Activated naive CD8-positive, alpha-beta T cell treated with anti-CD3 and anti-CD28 coated beads for 36 hours (primary cell): Measurements from ENCODE around the gene JAKMIP3. TPM values are rescaled to one million over a fixed set of nuclear protein-coding genes. Genes with fewer than 3 reads are reported as not detected.
"Not testable (repeated sequence)": the region's sequence is repeated elsewhere in the genome, so short reads cannot be mapped to it uniquely, and the experiment has no call there.

Source experiments
- DNase-seq: peaks from one replicate; pipeline ENCODE4 v3.0.0; 2021
- H3K27ac Mint-ChIP-seq: one replicate; pipeline ENCODE4 v1.8.0; 2022; ENCODE audit warnings: mild to moderate bottlenecking, moderate library complexity, mixed read lengths
- H3K27me3 Mint-ChIP-seq: one replicate; pipeline ENCODE4 v1.8.0; 2022; ENCODE audit warnings: mild to moderate bottlenecking, mixed read lengths
- H3K36me3 Mint-ChIP-seq: one replicate; pipeline ENCODE4 v1.8.0; 2021; ENCODE audit warnings: mild to moderate bottlenecking, mixed read lengths
- H3K4me1 Mint-ChIP-seq: one replicate; pipeline ENCODE4 v1.8.0; 2021; ENCODE audit warnings: mixed read lengths
- H3K4me3 Mint-ChIP-seq: one replicate; pipeline ENCODE4 v1.8.0; 2022; ENCODE audit warnings: mild to moderate bottlenecking, moderate library complexity, mixed read lengths
- H3K9me3 Mint-ChIP-seq: one replicate; pipeline ENCODE4 v1.8.0; 2022; ENCODE audit warnings: mixed read lengths
- total RNA-seq, 2 experiments: library from RNA; stranded (reverse); gene quantifications; one replicate each; pipeline ENCODE4 v1.2.3, GENCODE V29; 2021

The JAKMIP3 gene
- total RNA-seq, 2 experiments from 2014 or later: 0.21 to 0.28 TPM

- DNase-seq: no peak
- H3K36me3 Mint-ChIP-seq: no peaks in the 10 kb centered on the region
- H3K4me3 Mint-ChIP-seq: no peak overlapping the region
- H3K4me1 Mint-ChIP-seq: peaks cover 9% of the 10 kb centered on the region
- peaks cover 21% of the 10 kb centered on the region for H3K27me3 Mint-ChIP-seq
- H3K27ac Mint-ChIP-seq: no peak overlapping the region
- peaks cover 4% of the 10 kb centered on the region for H3K9me3 Mint-ChIP-seq
Measured at GRCh38 chr10:132068431-132069121, 2.8 kb downstream of the JAKMIP3 start.

GRCh38 chr10:132069122-132069848, 3.5 kb downstream of the JAKMIP3 start:
- Mint-ChIP-seq H3K4me3 (no peak overlapping the region), H3K27ac (no peak overlapping the region), H3K4me1 (peaks cover 9% of the 10 kb centered on the region), H3K36me3 (no peaks in the 10 kb centered on the region), H3K27me3 (peaks cover 21% of the 10 kb centered on the region), H3K9me3 (peaks cover 4% of the 10 kb centered on the region)
- DNase-seq: no peak

GRCh38 chr10:132069849-132070182, 4.1 kb downstream of the JAKMIP3 start:
- H3K4me3 Mint-ChIP-seq: no peak overlapping the region
- H3K27me3 Mint-ChIP-seq: peaks cover 21% of the 10 kb centered on the region
- peaks cover 9% of the 10 kb centered on the region for H3K4me1 Mint-ChIP-seq
- H3K27ac Mint-ChIP-seq: no peak overlapping the region
- H3K36me3 Mint-ChIP-seq: no peaks in the 10 kb centered on the region
- DNase-seq: no peak
- peaks cover 4% of the 10 kb centered on the region for H3K9me3 Mint-ChIP-seq

- Mint-ChIP-seq H3K9me3 (peaks cover 5% of the 10 kb centered on the region), H3K4me3 (no peak overlapping the region), H3K27me3 (peaks cover 14% of the 10 kb centered on the region), H3K27ac (no peak overlapping the region), H3K4me1 (peaks cover 8% of the 10 kb centered on the region), H3K36me3 (no peaks in the 10 kb centered on the region)
- DNase-seq: no peak
Measured at GRCh38 chr10:132070724-132071123, 5.0 kb downstream of the JAKMIP3 start.

GRCh38 chr10:132071667-132072066, 5.9 kb downstream of the JAKMIP3 start:
- no peak overlapping the region for H3K4me3 Mint-ChIP-seq
- H3K9me3 Mint-ChIP-seq: peaks cover 5% of the 10 kb centered on the region
- H3K27me3 Mint-ChIP-seq: peaks cover 11% of the 10 kb centered on the region
- DNase-seq: no peak
- no peak overlapping the region for H3K27ac Mint-ChIP-seq
- H3K36me3 Mint-ChIP-seq: no peaks in the 10 kb centered on the region
- no peaks in the 10 kb centered on the region for H3K4me1 Mint-ChIP-seq

- H3K27me3 Mint-ChIP-seq: peaks cover 30% of the 10 kb centered on the region
- H3K36me3 Mint-ChIP-seq: no peaks in the 10 kb centered on the region
- H3K27ac Mint-ChIP-seq: no peak overlapping the region
- DNase-seq: no peak
- H3K4me3 Mint-ChIP-seq: no peak overlapping the region
- peaks cover 5% of the 10 kb centered on the region for H3K9me3 Mint-ChIP-seq
- no peaks in the 10 kb centered on the region for H3K4me1 Mint-ChIP-seq
Measured at GRCh38 chr10:132075909-132076577, 10.3 kb downstream of the JAKMIP3 start.

- H3K4me3 Mint-ChIP-seq: no peak overlapping the region
- no peak for DNase-seq
- no peak overlapping the region for H3K27ac Mint-ChIP-seq
- H3K4me1 Mint-ChIP-seq: no peaks in the 10 kb centered on the region
- H3K27me3 Mint-ChIP-seq: peaks cover 34% of the 10 kb centered on the region
- H3K9me3 Mint-ChIP-seq: peaks cover 5% of the 10 kb centered on the region
- no peaks in the 10 kb centered on the region for H3K36me3 Mint-ChIP-seq
Measured at GRCh38 chr10:132076578-132077081, 10.9 kb downstream of the JAKMIP3 start.

GRCh38 chr10:132077091-132077490, 11.3 kb downstream of the JAKMIP3 start:
- H3K27me3 Mint-ChIP-seq: peaks cover 35% of the 10 kb centered on the region
- H3K4me1 Mint-ChIP-seq: no peaks in the 10 kb centered on the region
- no peak for DNase-seq
- H3K27ac Mint-ChIP-seq: no peak overlapping the region
- peaks cover 5% of the 10 kb centered on the region for H3K9me3 Mint-ChIP-seq
- no peaks in the 10 kb centered on the region for H3K36me3 Mint-ChIP-seq
- H3K4me3 Mint-ChIP-seq: no peak overlapping the region

GRCh38 chr10:132078746-132079345, 13.1 kb downstream of the JAKMIP3 start:
- Mint-ChIP-seq H3K4me3 (no peak overlapping the region), H3K9me3 (peaks cover 4% of the 10 kb centered on the region), H3K27me3 (peaks cover 36% of the 10 kb centered on the region), H3K36me3 (no peaks in the 10 kb centered on the region), H3K27ac (no peak overlapping the region), H3K4me1 (no peaks in the 10 kb centered on the region)
- DNase-seq: no peak

- not testable (repeated sequence) for H3K4me1 Mint-ChIP-seq, H3K27ac Mint-ChIP-seq, H3K36me3 Mint-ChIP-seq, DNase-seq, H3K4me3 Mint-ChIP-seq, H3K9me3 Mint-ChIP-seq
- H3K27me3 Mint-ChIP-seq: peaks cover 25% of the 10 kb centered on the region
Measured at GRCh38 chr10:132084384-132084783, 18.6 kb downstream of the JAKMIP3 start.

- not testable (repeated sequence) for H3K9me3 Mint-ChIP-seq, H3K4me1 Mint-ChIP-seq, DNase-seq, H3K27ac Mint-ChIP-seq, H3K4me3 Mint-ChIP-seq, H3K36me3 Mint-ChIP-seq
- peaks cover 54% of the 10 kb centered on the region for H3K27me3 Mint-ChIP-seq
Measured at GRCh38 chr10:132093236-132093635, 27.5 kb downstream of the JAKMIP3 start.

- no peaks in the 10 kb centered on the region for H3K36me3 Mint-ChIP-seq
- no peak overlapping the region for H3K4me3 Mint-ChIP-seq
- no peak for DNase-seq
- H3K9me3 Mint-ChIP-seq: peaks cover 3% of the 10 kb centered on the region
- peaks cover 6% of the 10 kb centered on the region for H3K4me1 Mint-ChIP-seq
- no peak overlapping the region for H3K27ac Mint-ChIP-seq
- peaks cover 59% of the 10 kb centered on the region for H3K27me3 Mint-ChIP-seq
Measured at GRCh38 chr10:132094581-132095234, 29.0 kb downstream of the JAKMIP3 start.

- no peak overlapping the region for H3K27ac Mint-ChIP-seq
- H3K27me3 Mint-ChIP-seq: peaks cover 53% of the 10 kb centered on the region
- H3K4me1 Mint-ChIP-seq: peaks cover 6% of the 10 kb centered on the region
- DNase-seq: no peak
- no peaks in the 10 kb centered on the region for H3K36me3 Mint-ChIP-seq
- H3K9me3 Mint-ChIP-seq: no peaks in the 10 kb centered on the region
- no peak overlapping the region for H3K4me3 Mint-ChIP-seq
Measured at GRCh38 chr10:132095403-132096113, 29.8 kb downstream of the JAKMIP3 start.

- peaks cover 6% of the 10 kb centered on the region for H3K4me1 Mint-ChIP-seq
- H3K9me3 Mint-ChIP-seq: no peaks in the 10 kb centered on the region
- H3K36me3 Mint-ChIP-seq: no peaks in the 10 kb centered on the region
- H3K4me3 Mint-ChIP-seq: no peak overlapping the region
- peaks cover 49% of the 10 kb centered on the region for H3K27me3 Mint-ChIP-seq
- peak; percentile 22 for DNase-seq
- H3K27ac Mint-ChIP-seq: no peak overlapping the region
Measured at GRCh38 chr10:132096223-132096622, 30.5 kb downstream of the JAKMIP3 start.
